ENCODE results near the gene RNF4.

The RNF4 gene

DNA sequence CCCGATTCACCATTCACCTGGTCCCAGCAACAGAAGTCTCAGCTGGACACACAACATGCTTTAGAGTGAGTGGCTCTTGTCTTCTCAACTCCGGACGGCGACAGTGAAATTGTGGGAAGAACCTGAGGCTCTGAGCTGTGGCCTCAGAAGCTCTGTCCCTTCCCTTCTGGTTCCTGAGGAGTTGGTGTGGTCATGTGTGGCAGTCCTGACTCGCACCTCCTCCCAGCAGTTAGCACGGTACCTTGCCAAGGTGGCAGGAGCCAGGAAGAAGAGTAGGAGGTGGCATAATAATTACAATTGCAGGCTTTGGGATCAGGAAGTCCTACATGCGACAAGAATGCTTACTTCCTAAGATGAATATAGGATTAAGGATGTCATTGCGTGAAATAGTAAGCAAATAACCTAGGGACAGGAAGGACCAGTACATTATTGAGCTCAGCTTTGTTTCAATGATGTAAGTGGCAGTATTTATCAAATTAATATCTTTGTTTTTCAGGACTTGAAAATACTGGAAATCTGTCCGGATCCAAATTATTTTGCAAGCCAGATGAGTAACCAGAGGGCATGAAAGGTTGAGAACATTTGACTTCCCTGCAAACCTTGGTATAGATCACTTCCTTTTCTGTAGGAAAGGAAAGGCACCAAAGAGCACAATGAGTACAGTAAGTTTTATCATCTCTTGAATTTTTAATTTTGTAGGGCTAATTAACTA is 21.1 kb downstream of the RNF4 start:
- no peak overlapping the region for H3K4me3 ChIP-seq (ENCODE audit: low read depth, low read length)
- TF ChIP-seq, protein P1, sequence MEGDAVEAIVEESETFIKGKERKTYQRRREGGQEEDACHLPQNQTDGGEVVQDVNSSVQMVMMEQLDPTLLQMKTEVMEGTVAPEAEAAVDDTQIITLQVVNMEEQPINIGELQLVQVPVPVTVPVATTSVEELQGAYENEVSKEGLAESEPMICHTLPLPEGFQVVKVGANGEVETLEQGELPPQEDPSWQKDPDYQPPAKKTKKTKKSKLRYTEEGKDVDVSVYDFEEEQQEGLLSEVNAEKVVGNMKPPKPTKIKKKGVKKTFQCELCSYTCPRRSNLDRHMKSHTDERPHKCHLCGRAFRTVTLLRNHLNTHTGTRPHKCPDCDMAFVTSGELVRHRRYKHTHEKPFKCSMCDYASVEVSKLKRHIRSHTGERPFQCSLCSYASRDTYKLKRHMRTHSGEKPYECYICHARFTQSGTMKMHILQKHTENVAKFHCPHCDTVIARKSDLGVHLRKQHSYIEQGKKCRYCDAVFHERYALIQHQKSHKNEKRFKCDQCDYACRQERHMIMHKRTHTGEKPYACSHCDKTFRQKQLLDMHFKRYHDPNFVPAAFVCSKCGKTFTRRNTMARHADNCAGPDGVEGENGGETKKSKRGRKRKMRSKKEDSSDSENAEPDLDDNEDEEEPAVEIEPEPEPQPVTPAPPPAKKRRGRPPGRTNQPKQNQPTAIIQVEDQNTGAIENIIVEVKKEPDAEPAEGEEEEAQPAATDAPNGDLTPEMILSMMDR (IDR thresholded peaks at IDR 0.05; ENCODE audit: borderline replicate concordance, insufficient read depth, low read depth, low read length): no peak

DNA sequence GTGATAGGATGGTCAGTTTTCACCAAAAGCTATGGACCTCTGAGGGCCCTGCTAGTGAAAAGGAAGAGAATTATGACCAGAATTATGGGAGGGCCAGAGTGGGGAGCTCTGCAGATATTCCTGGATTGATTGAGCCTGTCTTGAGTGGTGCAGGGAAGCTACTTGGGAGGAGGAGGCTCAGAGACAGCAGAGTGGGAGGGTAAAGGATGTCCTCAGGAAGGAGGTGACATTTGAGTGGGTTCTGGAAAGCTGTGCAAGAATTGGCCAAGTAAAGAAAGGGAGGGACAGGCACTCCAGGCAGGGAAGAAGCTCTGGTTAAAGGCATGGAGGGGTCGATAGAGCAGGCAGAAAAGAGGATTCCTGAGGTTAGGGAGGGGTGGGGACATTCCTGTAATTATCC is 24.1 kb downstream of the RNF4 start:
- H3K4me3 ChIP-seq (ENCODE audit: low read depth, low read length): no peak overlapping the region
- TF ChIP-seq, protein P1 (IDR thresholded peaks at IDR 0.05; ENCODE audit: borderline replicate concordance, insufficient read depth, low read depth, low read length): no peak

DNA sequence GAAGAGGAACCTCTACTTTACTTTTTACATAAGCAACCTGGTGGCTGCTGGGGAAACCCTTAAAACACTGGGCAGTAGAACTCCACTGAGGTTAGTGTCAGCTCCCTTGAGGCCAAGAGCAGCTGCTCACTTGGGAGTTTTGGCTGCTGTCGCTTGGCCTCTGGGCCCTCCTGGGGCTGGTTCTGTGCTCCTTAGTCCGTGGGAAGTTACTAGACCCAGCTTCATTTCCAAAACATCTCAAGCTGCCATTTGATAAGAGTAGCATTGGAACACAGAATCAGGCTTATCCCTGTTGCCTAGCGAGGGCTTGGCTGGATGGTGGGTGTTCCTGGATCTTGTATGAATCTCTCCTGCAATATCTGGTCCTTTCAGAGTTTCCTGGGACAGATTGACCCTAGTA is 26.1 kb downstream of the RNF4 start:
- TF ChIP-seq, protein P1 (IDR thresholded peaks at IDR 0.05; ENCODE audit: borderline replicate concordance, insufficient read depth, low read depth, low read length): no peak
- H3K4me3 ChIP-seq (ENCODE audit: low read depth, low read length): no peak overlapping the region

DNA sequence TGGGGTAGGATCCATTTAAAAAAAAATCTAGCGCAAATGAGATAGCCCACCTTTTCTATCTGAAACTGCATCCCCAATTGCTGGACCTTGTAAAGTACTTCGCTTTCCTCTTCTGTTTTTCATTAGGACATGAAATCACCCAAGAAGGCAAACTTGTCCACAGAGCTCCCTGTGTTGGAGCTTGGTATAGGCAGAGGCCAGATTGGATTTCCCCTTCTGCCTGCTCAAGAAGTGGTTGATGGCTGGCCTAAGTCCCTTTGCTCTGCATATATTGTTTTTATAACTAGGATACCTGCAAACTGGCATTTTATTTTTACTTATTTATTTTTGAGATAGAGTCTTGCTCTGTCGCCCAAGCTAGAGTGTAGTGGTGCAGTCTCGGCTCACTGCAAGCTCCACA is 28.4 kb downstream of the RNF4 start:
- TF ChIP-seq, protein P1 (IDR thresholded peaks at IDR 0.05; ENCODE audit: borderline replicate concordance, insufficient read depth, low read depth, low read length): no peak
- no peak overlapping the region for H3K4me3 ChIP-seq (ENCODE audit: low read depth, low read length)

DNA sequence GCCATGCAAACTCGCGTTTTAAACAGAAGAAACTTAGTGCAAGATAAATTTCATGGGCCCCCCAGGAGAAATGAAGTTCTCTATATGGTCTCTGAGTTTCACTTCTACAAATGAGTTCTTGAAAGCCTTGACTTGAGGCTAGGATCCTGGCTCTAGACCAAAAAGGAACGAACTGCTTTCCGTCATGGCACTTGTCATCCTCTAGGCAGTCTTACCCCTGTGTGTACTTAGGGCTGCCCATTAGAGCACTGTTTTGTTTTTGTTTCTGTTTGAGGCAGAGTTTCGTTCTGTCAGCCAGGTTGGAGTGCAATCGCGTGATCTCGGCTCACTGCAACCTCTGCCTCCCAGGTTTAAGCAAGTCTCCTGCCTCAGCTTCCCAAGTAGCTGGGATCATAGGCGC is 29.0 kb downstream of the RNF4 start:
- TF ChIP-seq, protein P1 (IDR thresholded peaks at IDR 0.05; ENCODE audit: borderline replicate concordance, insufficient read depth, low read depth, low read length): no peak

DNA sequence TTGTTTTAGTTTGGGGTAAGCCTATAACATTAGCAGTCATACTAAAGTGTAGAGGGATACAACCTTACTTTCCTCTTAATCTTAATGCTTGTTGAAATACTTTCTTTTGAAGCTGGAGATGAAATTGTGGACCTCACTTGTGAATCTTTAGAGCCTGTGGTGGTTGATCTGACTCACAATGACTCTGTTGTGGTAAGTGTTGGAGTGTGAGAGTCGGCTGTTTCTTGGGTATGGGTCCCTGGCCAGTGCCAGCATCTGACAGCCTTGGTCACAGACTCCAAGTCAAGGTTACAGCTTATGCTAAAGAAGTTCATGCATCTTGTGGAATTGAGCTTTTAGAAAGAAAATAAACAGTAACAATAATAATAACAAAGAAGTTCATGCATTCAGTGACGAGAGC is 31.6 kb downstream of the RNF4 start:
- H3K4me3 ChIP-seq (ENCODE audit: low read depth, low read length): no peak overlapping the region
- TF ChIP-seq, protein P1 (IDR thresholded peaks at IDR 0.05; ENCODE audit: borderline replicate concordance, insufficient read depth, low read depth, low read length): no peak

More for the DNA sequence above, 29.0 kb downstream of the RNF4 start:
- no peak overlapping the region for H3K4me3 ChIP-seq (ENCODE audit: low read depth, low read length)

DNA sequence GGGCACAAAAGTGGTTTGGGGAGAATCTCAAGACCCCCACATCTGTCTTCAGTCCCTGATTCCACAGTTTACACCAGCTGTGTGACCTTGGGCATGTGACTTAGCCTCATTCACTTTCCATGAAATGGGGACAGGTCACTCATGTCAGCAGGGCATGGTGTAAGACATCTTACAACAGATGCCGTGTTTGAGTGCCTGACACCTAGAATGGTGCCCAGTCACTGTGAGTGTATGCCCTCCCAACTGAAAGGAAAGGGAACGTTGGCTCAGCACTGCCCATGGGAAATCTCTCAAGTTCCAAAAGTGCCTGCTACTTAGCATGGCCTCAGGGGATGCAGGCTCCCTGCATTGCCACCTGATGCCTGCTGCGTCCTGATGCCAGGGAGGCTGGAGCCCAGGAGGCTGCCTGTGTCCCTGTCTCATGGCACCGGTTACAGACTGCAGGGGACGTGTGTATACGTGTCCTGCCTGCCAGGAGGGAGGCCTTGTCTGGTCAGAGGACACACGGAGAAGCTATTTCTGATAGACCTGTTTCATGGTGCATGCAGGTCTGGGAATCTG is 32.2 kb downstream of the RNF4 start:
- H3K4me3 ChIP-seq (ENCODE audit: low read depth, low read length): no peak overlapping the region
- TF ChIP-seq, protein P1 (IDR thresholded peaks at IDR 0.05; ENCODE audit: borderline replicate concordance, insufficient read depth, low read depth, low read length): no peak
